CD14-positive monocyte (primary cell): ENCODE results near the gene PROKR2. TPM values are rescaled to one million over a fixed set of nuclear protein-coding genes. Genes with fewer than 3 reads are reported as not detected.

Experiments
- DNase-seq, 3 donors: peaks; one replicate each; pipeline ENCODE4 v3.0.0-alpha.2; 2011 to 2022
- H2AFZ ChIP-seq: 2 replicates; pipeline ENCODE4 v1.6.0; 2012; ENCODE audit warnings: mild to moderate bottlenecking, low read depth, low read length, inconsistent platforms; ENCODE audit not compliant: insufficient read depth, poor library complexity, severe bottlenecking
- H3K27ac ChIP-seq, 2 donors: 1 replicate in 1 of 2; 2 replicates in 1 of 2; pipeline ENCODE4 v1.5.1; 2012 to 2013; ENCODE audit warnings: low read length in 2 of 2, control low read depth in 1 of 2, inconsistent platforms in 1 of 2, low read depth in 1 of 2, mild to moderate bottlenecking in 1 of 2
- H3K27me3 ChIP-seq, 2 donors: one replicate each; pipeline versions ENCODE4 v1.6.0 to v1.6.1; 2011 to 2013; ENCODE audit warnings: low read length in 2 of 2; ENCODE audit not compliant: control insufficient read depth in 2 of 2, insufficient read depth in 2 of 2
- H3K36me3 ChIP-seq, 2 donors: replicated peaks in 1 of 2; 1 replicate in 1 of 2; 2 replicates in 1 of 2; pipeline versions ENCODE4 v1.5.1 to v1.6.1; 2012 to 2013; ENCODE audit warnings: low read length in 2 of 2, control low read depth in 1 of 2, inconsistent platforms in 1 of 2, mild to moderate bottlenecking in 1 of 2; ENCODE audit not compliant: insufficient read depth in 2 of 2, control insufficient read depth in 1 of 2
- H3K4me1 ChIP-seq, 2 donors: 1 replicate in 1 of 2; 2 replicates in 1 of 2; pipeline versions ENCODE4 v1.5.1 to v1.6.1; 2012 to 2013; ENCODE audit warnings: low read length in 2 of 2, control low read depth in 1 of 2, inconsistent platforms in 1 of 2, mild to moderate bottlenecking in 1 of 2, moderate library complexity in 1 of 2; ENCODE audit not compliant: insufficient read depth in 2 of 2, control insufficient read depth in 1 of 2
- H3K4me2 ChIP-seq: replicated peaks from 2 replicates; pipeline ENCODE3; 2012; ENCODE audit warnings: low read length, moderate library complexity, mild to moderate bottlenecking; ENCODE audit not compliant: poor library complexity, severe bottlenecking; ENCODE audit errors: extremely low read depth
- H3K4me3 ChIP-seq, 3 experiments: fragments of 200-600 bp in 1 of 3; sonication (generic) in 1 of 3; replicated peaks in 1 of 3; 1 replicate in 2 of 3; 2 replicates in 1 of 3; pipeline ENCODE4 v1.5.1; 2011 to 2013; ENCODE audit warnings: low read length in 3 of 3, mild to moderate bottlenecking in 3 of 3, control low read depth in 2 of 3, low read depth in 2 of 3, inconsistent platforms in 1 of 3, moderate library complexity in 1 of 3
- H3K79me2 ChIP-seq: 2 replicates; pipeline ENCODE4 v1.6.0; 2012; ENCODE audit warnings: mild to moderate bottlenecking, control low read depth, inconsistent platforms, low read length, moderate library complexity; ENCODE audit not compliant: insufficient read depth
- H3K9ac ChIP-seq: 2 replicates; pipeline ENCODE4 v1.6.0; 2017; ENCODE audit warnings: low read length, mild to moderate bottlenecking; ENCODE audit not compliant: insufficient read depth, poor library complexity, severe bottlenecking
- H3K9me3 ChIP-seq, 2 donors: replicated peaks in 1 of 2; 1 replicate in 1 of 2; 2 replicates in 1 of 2; pipeline versions ENCODE4 v1.5.1 to v1.6.1; 2012 to 2013; ENCODE audit warnings: low read length in 2 of 2, control low read depth in 1 of 2; ENCODE audit not compliant: control insufficient read depth in 1 of 2, insufficient read depth in 1 of 2
- H4K20me1 ChIP-seq: 2 replicates; pipeline ENCODE4 v1.6.0; 2012; ENCODE audit warnings: mild to moderate bottlenecking, low read length, control low read depth, moderate library complexity; ENCODE audit not compliant: insufficient read depth
- H3K27ac Mint-ChIP-seq, 7 donors: one replicate each; pipeline ENCODE4 v1.8.0; 2020; ENCODE audit warnings: mild to moderate bottlenecking in 7 of 7, mixed read lengths in 7 of 7, moderate library complexity in 6 of 7, inconsistent platforms in 2 of 7
- H3K27me3 Mint-ChIP-seq, 3 donors: one replicate each; pipeline ENCODE4 v1.8.0; 2021 to 2022; ENCODE audit warnings: low read depth in 3 of 3, mild to moderate bottlenecking in 3 of 3, mixed read lengths in 3 of 3, moderate library complexity in 3 of 3, inconsistent platforms in 1 of 3
- H3K36me3 Mint-ChIP-seq, 2 donors: one replicate each; pipeline ENCODE4 v1.8.0; 2020; ENCODE audit warnings: mixed read lengths in 2 of 2, inconsistent platforms in 1 of 2, mild to moderate bottlenecking in 1 of 2
- H3K4me1 Mint-ChIP-seq: one replicate; pipeline ENCODE4 v1.8.0; 2020; ENCODE audit warnings: mild to moderate bottlenecking, mixed read lengths
- H3K4me3 Mint-ChIP-seq, 2 donors: one replicate each; pipeline ENCODE4 v1.8.0; 2020; ENCODE audit warnings: mild to moderate bottlenecking in 2 of 2, mixed read lengths in 2 of 2, moderate library complexity in 1 of 2
- H3K9me3 Mint-ChIP-seq, 7 donors: one replicate each; pipeline ENCODE4 v1.8.0; 2020 to 2022; ENCODE audit warnings: mixed read lengths in 7 of 7, mild to moderate bottlenecking in 6 of 7, moderate library complexity in 6 of 7, inconsistent platforms in 2 of 7
- CTCF ChIP-seq: fragments of 200-600 bp; IDR thresholded peaks from one replicate; pipeline ENCODE4 v1.8.0; 2022; ENCODE audit warnings: antibody characterized with exemption, mild to moderate bottlenecking
- WGBS: methylation state at CpG from one replicate; pipeline ENCODE4 v1.1.5; 2013; ENCODE audit warnings: missing lambda C conversion rate; ENCODE audit not compliant: insufficient coverage; 5-methylcytosine and 5-hydroxymethylcytosine counted together
- intact Hi-C, 2 donors: fragments of 100-400 bp; cut with micrococcal nuclease; formaldehyde crosslinking; loops; one replicate each; pipeline versions ENCODE4 v1.15.0 to v1.15.1; 2023
- polyA plus RNA-seq, 3 donors: library from polyadenylated mRNA; depleted of rRNA in 1 of 3; unstranded in 2 of 3; stranded (reverse) in 1 of 3; fragments of 300-500 nt in 2 of 3; fragments of >200 nt in 1 of 3; fragmentation: Illumina TruSeq in 2 of 3; gene quantifications; 1 replicate in 2 of 3; 2 replicates in 1 of 3; pipeline ENCODE4 v1.2.3, GENCODE V29; 2012 to 2021

Gene PROKR2
- polyA plus RNA-seq, 3 donors = not detected

- Mint-ChIP-seq H3K27ac (peak overlapping the region in 1 of 7 donors; percentile 81), H3K27me3 (peaks cover 0 to 11% (median 2%) of the 10 kb centered on the region in 3 donors), H3K4me3 (no peak overlapping the region), H3K4me1 (peaks cover 32% of the 10 kb centered on the region), H3K36me3 (no peaks in the 10 kb centered on the region), H3K9me3 (peaks cover 0 to 12% (median 8%) of the 10 kb centered on the region in 7 donors)
- Histone ChIP-seq H3K79me2 (no peaks in the 10 kb centered on the region), H3K27me3 (no peaks in the 10 kb centered on the region), H3K4me2 (no peak overlapping the region), H3K9me3 (peaks cover 0 to 3% of the 10 kb centered on the region in 2 donors), H4K20me1 (no peaks in the 10 kb centered on the region), H3K27ac (peak overlapping the region in 1 of 2 donors; percentile 41), H3K4me3 (no peak overlapping the region), H3K4me1 (peaks cover 21 to 31% of the 10 kb centered on the region in 2 donors), H3K9ac (no peak overlapping the region), H2AFZ (no peak overlapping the region), H3K36me3 (no peaks in the 10 kb centered on the region)
- DNase-seq = peak; percentile 17 to 42 (median 31)
- TF ChIP-seq CTCF = no peak
- intact Hi-C loops = no loop called here
- WGBS = no CpG with 5 or more reads among the region's 4 CpGs
Observed at GRCh38 chr20:5353624-5354496, 37.1 kb upstream of the PROKR2 start.

GRCh38 chr20:5349448-5349847, 32.7 kb upstream of the PROKR2 start:
- H4K20me1 ChIP-seq = no peaks in the 10 kb centered on the region
- intact Hi-C loops = no loop called here
- DNase-seq = no peak
- H3K79me2 ChIP-seq = no peaks in the 10 kb centered on the region
- Mint-ChIP-seq H3K9me3 (peaks cover 0 to 14% (median 6%) of the 10 kb centered on the region in 7 donors), H3K4me3 (no peak overlapping the region), H3K36me3 (no peaks in the 10 kb centered on the region), H3K27ac (no peak overlapping the region), H3K4me1 (peaks cover 5% of the 10 kb centered on the region), H3K27me3 (peaks cover 0 to 5% (median 3%) of the 10 kb centered on the region in 3 donors)
- no peaks in the 10 kb centered on the region for H3K36me3 ChIP-seq
- H3K27me3 ChIP-seq = no peaks in the 10 kb centered on the region
- no peak overlapping the region for H3K27ac ChIP-seq
- H3K9me3 ChIP-seq = peaks cover 0 to 3% of the 10 kb centered on the region in 2 donors
- TF ChIP-seq CTCF = no peak
- no peak overlapping the region for H3K4me2 ChIP-seq
- no peak overlapping the region for H3K9ac ChIP-seq
- no peak overlapping the region for H3K4me3 ChIP-seq
- no peak overlapping the region for H2AFZ ChIP-seq
- peaks cover 2 to 4% of the 10 kb centered on the region in 2 donors for H3K4me1 ChIP-seq
- 83% methylated on average over 1 of the region's 4 CpGs for WGBS
